ENCODE data around the gene SGIP1.

Gene SGIP1

GRCh38 chr1:66519992-66520391 is 14.0 kb upstream of the SGIP1 start:
- Histone ChIP-seq H2AFZ (ENCODE audit: low read length) (no peak overlapping the region), H3K4me3 (ENCODE audit: low read length in 2 of 2) (no peak overlapping the region), H3K79me1 (ENCODE audit: low read depth, low read length) (no peaks in the 10 kb centered on the region), H3K36me3 (replicated peaks in 1 of 2; ENCODE audit: control insufficient read depth in 2 of 2, insufficient read depth in 2 of 2, low read length in 2 of 2) (no peaks in the 10 kb centered on the region), H4K8ac (ENCODE audit: low read depth, low read length) (no peak overlapping the region), H3K9me3 (replicated peaks in 1 of 2; ENCODE audit: control insufficient read depth in 2 of 2, insufficient read depth in 1 of 2, low read depth in 1 of 2, low read length in 2 of 2) (no peaks in the 10 kb centered on the region), H3K9ac (ENCODE audit: low read depth, low read length, poor library complexity) (no peak overlapping the region), H3K27me3 (ENCODE audit: control insufficient read depth in 3 of 3, insufficient read depth in 3 of 3, low read depth in 1 of 3, low read length in 3 of 3) (no peaks in the 10 kb centered on the region), H2AK5ac (ENCODE audit: low read depth, low read length) (no peak overlapping the region), H2BK120ac (ENCODE audit: low read depth, low read length) (no peak overlapping the region), H3K27ac (replicated peaks; ENCODE audit: low read length) (no peak overlapping the region), H3K14ac (ENCODE audit: low read length) (no peak overlapping the region), H3K4ac (ENCODE audit: low read length) (no peak overlapping the region), H3K4me1 (ENCODE audit: control insufficient read depth in 2 of 2, insufficient read depth in 1 of 2, low read depth in 1 of 2, low read length in 2 of 2) (no peaks in the 10 kb centered on the region), H4K91ac (ENCODE audit: low read depth, low read length, poor library complexity) (no peak overlapping the region), H3K18ac (ENCODE audit: low read length) (no peak overlapping the region), H3K23ac (ENCODE audit: low read depth, low read length, poor library complexity) (no peak overlapping the region), H2BK15ac (ENCODE audit: low read length) (no peak overlapping the region), H2BK5ac (ENCODE audit: low read length) (no peak overlapping the region), H2BK12ac (ENCODE audit: low read length) (no peak overlapping the region), H3K4me2 (ENCODE audit: insufficient read depth, low read length, poor library complexity, severe bottlenecking) (no peak overlapping the region)
- no CpG with 5 or more reads among the region's 3 CpGs for WGBS, 2 donors (ENCODE audit: extremely low coverage in 2 of 2, insufficient read length in 2 of 2, insufficient replicate concordance in 1 of 2)
- DNase-seq (ENCODE audit: low spot score) = no peak

DNA sequence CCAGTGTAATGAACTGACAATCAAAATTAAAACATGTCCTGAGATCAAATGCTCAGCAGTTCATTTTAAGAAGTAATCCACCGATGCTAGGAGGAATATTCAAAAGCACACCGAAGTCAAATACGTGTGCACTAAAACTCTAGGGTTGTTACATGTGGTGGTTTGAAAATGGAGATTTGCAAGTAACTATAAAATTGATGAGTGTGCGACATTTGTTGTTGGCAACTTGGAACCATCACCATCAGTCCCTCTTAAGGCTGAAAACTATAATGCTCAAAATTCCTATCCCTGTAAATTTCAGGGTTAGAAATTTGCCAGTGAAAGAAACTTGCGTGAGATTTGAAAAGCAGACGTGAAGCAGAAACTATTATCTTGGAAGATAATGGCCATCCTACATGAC is 13.3 kb upstream of the SGIP1 start:
- no peak overlapping the region for H2BK12ac ChIP-seq (ENCODE audit: low read length)

DNA sequence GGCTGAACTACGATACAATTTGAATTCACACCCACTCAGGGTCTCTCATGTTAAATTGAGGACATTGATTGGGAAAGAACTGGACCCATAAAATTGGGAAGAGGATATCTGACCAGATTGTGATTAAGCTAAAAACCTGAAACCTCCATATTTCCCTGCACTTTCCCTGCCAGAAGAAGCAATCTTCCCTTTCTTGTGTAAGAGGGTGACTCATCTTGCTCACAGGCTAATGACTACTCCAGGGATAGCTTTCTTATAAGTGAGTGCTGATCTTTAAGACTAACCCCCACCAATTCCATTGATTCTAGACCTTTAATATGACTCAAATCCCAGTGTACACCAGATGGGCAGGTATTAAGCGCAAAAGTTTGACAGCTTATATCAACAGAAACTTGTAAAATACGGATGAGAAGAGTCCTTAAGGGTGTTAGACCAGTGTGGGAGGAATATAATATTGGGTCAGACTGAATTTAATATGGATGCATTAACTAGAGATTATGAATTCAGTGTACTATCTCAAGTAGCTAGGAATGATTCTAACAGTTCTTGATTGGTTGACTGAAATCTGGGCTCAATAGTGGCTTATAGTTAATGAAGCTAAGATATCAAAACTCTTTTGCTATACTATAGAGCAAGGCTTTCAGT is 12.1 kb upstream of the SGIP1 start:
- Histone ChIP-seq H3K4me2 (ENCODE audit: insufficient read depth, low read length, poor library complexity, severe bottlenecking) (no peak overlapping the region), H3K4me1 (ENCODE audit: control insufficient read depth in 2 of 2, insufficient read depth in 1 of 2, low read depth in 1 of 2, low read length in 2 of 2) (no peaks in the 10 kb centered on the region), H2BK15ac (ENCODE audit: low read length) (no peak overlapping the region), H4K91ac (ENCODE audit: low read depth, low read length, poor library complexity) (no peak overlapping the region), H3K14ac (ENCODE audit: low read length) (no peak overlapping the region), H2AK5ac (ENCODE audit: low read depth, low read length) (no peak overlapping the region), H3K79me1 (ENCODE audit: low read depth, low read length) (no peaks in the 10 kb centered on the region), H3K23ac (ENCODE audit: low read depth, low read length, poor library complexity) (no peak overlapping the region), H2BK12ac (ENCODE audit: low read length) (no peak overlapping the region), H3K4me3 (ENCODE audit: low read length in 2 of 2) (no peak overlapping the region), H2BK5ac (ENCODE audit: low read length) (no peak overlapping the region), H3K4ac (ENCODE audit: low read length) (no peak overlapping the region), H3K27me3 (ENCODE audit: control insufficient read depth in 3 of 3, insufficient read depth in 3 of 3, low read depth in 1 of 3, low read length in 3 of 3) (no peaks in the 10 kb centered on the region), H4K8ac (ENCODE audit: low read depth, low read length) (no peak overlapping the region), H2BK120ac (ENCODE audit: low read depth, low read length) (no peak overlapping the region), H3K27ac (replicated peaks; ENCODE audit: low read length) (no peak overlapping the region), H2AFZ (ENCODE audit: low read length) (no peak overlapping the region), H3K36me3 (replicated peaks in 1 of 2; ENCODE audit: control insufficient read depth in 2 of 2, insufficient read depth in 2 of 2, low read length in 2 of 2) (no peaks in the 10 kb centered on the region), H3K9me3 (replicated peaks in 1 of 2; ENCODE audit: control insufficient read depth in 2 of 2, insufficient read depth in 1 of 2, low read depth in 1 of 2, low read length in 2 of 2) (no peaks in the 10 kb centered on the region), H3K18ac (ENCODE audit: low read length) (no peak overlapping the region), H3K9ac (ENCODE audit: low read depth, low read length, poor library complexity) (no peak overlapping the region)
- no CpG with 5 or more reads among the region's 3 CpGs for WGBS, 2 donors (ENCODE audit: extremely low coverage in 2 of 2, insufficient read length in 2 of 2, insufficient replicate concordance in 1 of 2)
- no peak for DNase-seq (ENCODE audit: low spot score)

More for the DNA sequence above, 13.3 kb upstream of the SGIP1 start:
- H2BK120ac ChIP-seq (ENCODE audit: low read depth, low read length) = no peak overlapping the region
- no peak overlapping the region for H3K18ac ChIP-seq (ENCODE audit: low read length)
- no peak overlapping the region for H3K27ac ChIP-seq (replicated peaks; ENCODE audit: low read length)
- no peak overlapping the region for H4K91ac ChIP-seq (ENCODE audit: low read depth, low read length, poor library complexity)
- no peak overlapping the region for H2AFZ ChIP-seq (ENCODE audit: low read length)
- no peak overlapping the region for H4K8ac ChIP-seq (ENCODE audit: low read depth, low read length)
- H2AK5ac ChIP-seq (ENCODE audit: low read depth, low read length) = no peak overlapping the region
- H2BK5ac ChIP-seq (ENCODE audit: low read length) = no peak overlapping the region
- H3K4me2 ChIP-seq (ENCODE audit: insufficient read depth, low read length, poor library complexity, severe bottlenecking) = no peak overlapping the region
- DNase-seq (ENCODE audit: low spot score) = no peak
- no peaks in the 10 kb centered on the region for H3K36me3 ChIP-seq (replicated peaks in 1 of 2; ENCODE audit: control insufficient read depth in 2 of 2, insufficient read depth in 2 of 2, low read length in 2 of 2)
- no peaks in the 10 kb centered on the region for H3K27me3 ChIP-seq (ENCODE audit: control insufficient read depth in 3 of 3, insufficient read depth in 3 of 3, low read depth in 1 of 3, low read length in 3 of 3)
- no peak overlapping the region for H3K4ac ChIP-seq (ENCODE audit: low read length)
- H2BK15ac ChIP-seq (ENCODE audit: low read length) = no peak overlapping the region
- no peaks in the 10 kb centered on the region for H3K9me3 ChIP-seq (replicated peaks in 1 of 2; ENCODE audit: control insufficient read depth in 2 of 2, insufficient read depth in 1 of 2, low read depth in 1 of 2, low read length in 2 of 2)
- WGBS, 2 donors (ENCODE audit: extremely low coverage in 2 of 2, insufficient read length in 2 of 2, insufficient replicate concordance in 1 of 2) = no CpG with 5 or more reads among the region's 6 CpGs
- no peak overlapping the region for H3K23ac ChIP-seq (ENCODE audit: low read depth, low read length, poor library complexity)
- no peak overlapping the region for H3K9ac ChIP-seq (ENCODE audit: low read depth, low read length, poor library complexity)
- no peak overlapping the region for H3K14ac ChIP-seq (ENCODE audit: low read length)
- H3K4me3 ChIP-seq (ENCODE audit: low read length in 2 of 2) = no peak overlapping the region
- no peaks in the 10 kb centered on the region for H3K79me1 ChIP-seq (ENCODE audit: low read depth, low read length)
- H3K4me1 ChIP-seq (ENCODE audit: control insufficient read depth in 2 of 2, insufficient read depth in 1 of 2, low read depth in 1 of 2, low read length in 2 of 2) = no peaks in the 10 kb centered on the region

- Histone ChIP-seq H3K4me1 (ENCODE audit: control insufficient read depth in 2 of 2, insufficient read depth in 1 of 2, low read depth in 1 of 2, low read length in 2 of 2) (no peaks in the 10 kb centered on the region), H3K4me3 (ENCODE audit: low read length in 2 of 2) (no peak overlapping the region), H2BK12ac (ENCODE audit: low read length) (no peak overlapping the region), H3K23ac (ENCODE audit: low read depth, low read length, poor library complexity) (no peak overlapping the region), H3K9ac (ENCODE audit: low read depth, low read length, poor library complexity) (no peak overlapping the region), H3K9me3 (replicated peaks in 1 of 2; ENCODE audit: control insufficient read depth in 2 of 2, insufficient read depth in 1 of 2, low read depth in 1 of 2, low read length in 2 of 2) (no peaks in the 10 kb centered on the region), H3K4me2 (ENCODE audit: insufficient read depth, low read length, poor library complexity, severe bottlenecking) (no peak overlapping the region), H3K27me3 (ENCODE audit: control insufficient read depth in 3 of 3, insufficient read depth in 3 of 3, low read depth in 1 of 3, low read length in 3 of 3) (no peaks in the 10 kb centered on the region), H4K8ac (ENCODE audit: low read depth, low read length) (no peak overlapping the region), H2BK120ac (ENCODE audit: low read depth, low read length) (no peak overlapping the region), H2AK5ac (ENCODE audit: low read depth, low read length) (no peak overlapping the region), H3K18ac (ENCODE audit: low read length) (no peak overlapping the region), H3K14ac (ENCODE audit: low read length) (no peak overlapping the region), H2AFZ (ENCODE audit: low read length) (no peak overlapping the region), H3K79me1 (ENCODE audit: low read depth, low read length) (no peaks in the 10 kb centered on the region), H2BK5ac (ENCODE audit: low read length) (no peak overlapping the region), H3K36me3 (replicated peaks in 1 of 2; ENCODE audit: control insufficient read depth in 2 of 2, insufficient read depth in 2 of 2, low read length in 2 of 2) (no peaks in the 10 kb centered on the region), H4K91ac (ENCODE audit: low read depth, low read length, poor library complexity) (no peak overlapping the region), H3K4ac (ENCODE audit: low read length) (no peak overlapping the region), H3K27ac (replicated peaks; ENCODE audit: low read length) (no peak overlapping the region), H2BK15ac (ENCODE audit: low read length) (no peak overlapping the region)
- no peak for DNase-seq (ENCODE audit: low spot score)
These were observed 10.4 kb upstream of the SGIP1 start for GRCh38 chr1:66523562-66523961.
